Middle frontal gyrus (tissue), 1 donor: ENCODE data around the gene DYNLT4.
"Not testable (repeated sequence)": the region's sequence is repeated elsewhere in the genome, so short reads cannot be mapped to it uniquely, and the experiment has no call there.

Experiments used
- DNase-seq: peaks from one replicate; pipeline ENCODE4 v3.0.0-alpha.2; 2015; ENCODE audit warnings: low spot score; ENCODE audit errors: extremely low spot score

DYNLT4 gene

DNA sequence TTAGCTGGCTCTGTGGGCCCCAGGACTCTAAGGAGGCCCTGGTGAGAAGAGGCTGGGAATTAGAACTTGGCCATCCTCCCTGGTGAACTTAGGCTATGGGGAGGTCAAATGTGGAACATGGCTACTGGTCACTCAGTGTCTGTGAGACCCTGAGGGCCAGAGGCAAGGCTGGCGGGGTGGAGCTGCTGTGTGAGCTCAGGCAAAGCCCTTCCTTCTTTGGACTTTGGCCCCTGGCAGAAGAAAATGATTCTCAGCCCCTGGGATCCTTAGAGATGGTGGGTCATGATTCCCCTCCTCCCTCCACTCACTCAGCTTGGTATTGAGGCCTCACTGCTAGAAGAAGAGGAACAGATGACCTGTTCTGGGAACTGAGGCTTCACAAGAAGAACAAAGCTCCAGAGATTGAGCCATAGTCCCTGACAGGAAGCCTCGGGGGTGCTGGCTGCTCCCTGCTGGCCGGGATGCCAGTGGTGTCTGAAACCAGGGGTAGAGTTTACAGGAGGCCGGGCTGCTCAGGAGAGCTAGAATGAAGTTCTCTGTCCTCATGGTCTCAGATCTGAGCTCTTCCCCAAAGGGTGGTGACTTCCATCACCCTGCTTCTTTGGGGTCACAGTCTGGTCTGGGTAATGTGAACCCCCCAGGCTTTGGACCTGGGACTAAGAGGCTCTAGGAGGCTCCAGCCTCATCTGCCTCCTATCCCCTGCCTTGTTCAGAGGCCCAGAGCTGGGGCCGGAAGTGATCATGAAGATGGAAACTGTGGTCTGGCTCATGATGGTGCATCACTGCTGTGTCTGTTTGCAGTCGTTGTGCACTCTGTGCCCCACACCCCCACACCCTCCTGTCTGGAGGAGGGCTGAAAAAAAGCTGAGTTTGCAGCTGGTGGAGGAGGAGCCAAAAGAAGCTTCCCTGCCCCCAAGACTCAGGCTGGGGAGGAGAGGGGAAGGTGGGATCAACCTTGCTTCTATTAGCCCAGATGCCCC is 2.1 kb upstream of the DYNLT4 start:
- no peak for DNase-seq

- DNase-seq, result peak; percentile 59
These were observed 1.1 kb upstream of the DYNLT4 start, which contains the start of gene BTBD19 for GRCh38 chr1:44808063-44808937. Gene BTBD19, plus strand, starts transcription at chr1:44808523. Its CDS starts 298 bp downstream, at chr1:44808821.

GRCh38 chr1:44807364-44808062 is 362 bp upstream of the DYNLT4 start:
- DNase-seq, result no peak

- DNase-seq, result no peak
These were observed 987 bp downstream of the DYNLT4 start for GRCh38 chr1:44806025-44806703.

- DNase-seq, result no peak
These were observed 1.7 kb downstream of the DYNLT4 start for GRCh38 chr1:44805311-44806024.

- DNase-seq, result no peak
These were observed 3.6 kb downstream of the DYNLT4 start for GRCh38 chr1:44803312-44804095.

- DNase-seq, result no peak
These were observed 4.2 kb downstream of the DYNLT4 start for GRCh38 chr1:44803062-44803311.

DNA sequence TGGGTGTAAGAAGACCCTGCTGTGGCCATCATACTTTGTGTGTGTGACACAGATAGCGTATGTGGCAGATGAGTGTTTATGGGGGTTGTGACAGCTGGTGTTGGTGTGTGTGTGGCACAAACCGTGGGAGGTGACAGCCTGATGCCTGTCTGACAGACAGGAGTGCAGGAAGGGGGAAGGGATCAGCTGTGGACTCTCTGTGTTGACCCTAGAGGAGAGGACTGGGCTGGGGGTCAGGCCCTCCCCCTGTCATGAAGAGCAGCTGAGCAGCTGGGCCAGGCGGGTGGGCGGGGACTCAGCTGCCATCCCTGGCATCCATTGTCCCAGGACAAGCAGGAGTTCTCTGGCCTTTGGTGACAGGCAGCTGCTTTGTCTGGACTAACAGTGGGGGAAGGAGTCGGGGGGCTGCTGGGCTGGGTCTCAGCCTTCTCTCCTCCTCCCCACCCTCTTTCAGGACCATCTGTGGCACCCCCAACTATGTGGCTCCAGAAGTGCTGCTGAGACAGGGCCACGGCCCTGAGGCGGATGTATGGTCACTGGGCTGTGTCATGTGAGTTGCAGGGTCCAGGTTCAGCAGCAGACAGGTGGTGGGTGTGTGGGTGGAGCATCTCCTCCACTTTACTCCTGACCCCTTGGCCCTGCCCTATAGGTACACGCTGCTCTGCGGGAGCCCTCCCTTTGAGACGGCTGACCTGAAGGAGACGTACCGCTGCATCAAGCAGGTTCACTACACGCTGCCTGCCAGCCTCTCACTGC is 4.7 kb downstream of the DYNLT4 start:
- DNase-seq, result no peak

- DNase-seq, result no peak
These were observed 5.5 kb downstream of the DYNLT4 start for GRCh38 chr1:44801491-44802305.

- DNase-seq, result peak; percentile 96
These were observed 7.2 kb downstream of the DYNLT4 start, which contains the start of gene PLK3 for GRCh38 chr1:44799770-44800584. Gene PLK3, plus strand, starts transcription at chr1:44800377. Its CDS starts 87 bp downstream, at chr1:44800464.

- no peak for DNase-seq
These were observed 8.4 kb downstream of the DYNLT4 start for GRCh38 chr1:44798481-44799365.

DNA sequence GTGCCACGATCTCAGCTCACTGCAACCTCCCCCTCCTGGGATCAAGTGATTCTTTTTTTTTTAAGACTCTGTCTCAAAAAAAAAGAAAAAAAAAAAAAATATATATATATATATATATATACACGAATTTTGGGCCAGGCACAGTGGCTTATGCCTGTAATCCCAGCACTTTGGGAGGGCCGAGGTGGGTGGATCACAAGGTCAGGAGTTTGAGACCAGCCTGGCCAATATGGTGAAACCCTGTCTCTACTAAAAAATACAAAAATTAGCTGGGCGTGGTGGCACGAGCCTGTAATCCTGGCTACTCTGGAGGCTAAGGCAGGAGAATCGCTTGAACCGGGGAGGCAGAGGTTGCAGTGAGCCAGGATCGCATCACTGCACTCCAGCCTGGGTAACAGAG is 9.3 kb downstream of the DYNLT4 start:
- DNase-seq, result not testable (repeated sequence)

- DNase-seq, result no peak
These were observed 14.2 kb downstream of the DYNLT4 start for GRCh38 chr1:44792736-44793502.

GRCh38 chr1:44790968-44791801 is 16.0 kb downstream of the DYNLT4 start:
- DNase-seq, result no peak
